K562 (cell line): ENCODE data around the gene PLCL2.

Experiments used
- CBX5 ChIP-seq: IDR thresholded peaks from 2 replicates; pipeline ENCODE4 v1.6.1; 2014; ENCODE audit warnings: low read depth, borderline replicate concordance
- CTCF ChIP-seq, 3 experiments: IDR thresholded peaks in 2 of 3; conservative IDR thresholded peaks in 1 of 3; 2 replicates each; pipeline ENCODE4 v1.5.1; 2011 to 2012; ENCODE audit warnings: low read length in 3 of 3, mild to moderate bottlenecking in 3 of 3, control low read depth in 2 of 3, improper control_type of control experiment in 1 of 3, inconsistent platforms in 1 of 3, low read depth in 1 of 3, mixed read lengths in 1 of 3, moderate library complexity in 1 of 3; ENCODE audit not compliant: insufficient read depth in 2 of 3
- ETS2 ChIP-seq: IDR thresholded peaks from 2 replicates; pipeline ENCODE4 v1.6.1; 2016; ENCODE audit warnings: borderline replicate concordance, missing genetic modification characterization, mild to moderate bottlenecking, moderate library complexity, missing compliant biosample characterization; ENCODE audit not compliant: poor library complexity, severe bottlenecking
- FOXM1 ChIP-seq, 2 experiments: fragments of 450-650 bp in 1 of 2; sonication (generic) in 1 of 2; formaldehyde crosslinking in 1 of 2; IDR thresholded peaks; 2 replicates each; pipeline versions ENCODE4 v1.6.1 to v1.9.0; 2017 to 2022; ENCODE audit warnings: low read depth in 2 of 2, mild to moderate bottlenecking in 2 of 2, missing genetic modification reagents in 1 of 2, moderate library complexity in 1 of 2
- HMGXB4 ChIP-seq: sonication (generic); formaldehyde crosslinking; IDR thresholded peaks from 2 replicates; pipeline ENCODE4 v1.8.1; 2023; ENCODE audit warnings: mild to moderate bottlenecking, missing genetic modification reagents
- HNRNPL ChIP-seq: fragments of 200-400 bp; formaldehyde crosslinking; IDR thresholded peaks from 2 replicates; pipeline ENCODE4 v1.6.1; 2017; ENCODE audit warnings: low read depth, mild to moderate bottlenecking, low read length
- MAX ChIP-seq: sonication (generic); formaldehyde crosslinking; IDR thresholded peaks from 2 replicates; pipeline ENCODE4 v1.9.0; 2022; ENCODE audit warnings: mild to moderate bottlenecking, missing genetic modification reagents
- TGIF2 ChIP-seq: sonication (generic); formaldehyde crosslinking; IDR thresholded peaks from 2 replicates; pipeline ENCODE4 v1.8.1; 2022; ENCODE audit warnings: mild to moderate bottlenecking, missing genetic modification reagents, moderate library complexity
- TSHZ1 ChIP-seq: fragments of 250-450 bp; sonication (Bioruptor Pico); IDR thresholded peaks from 2 replicates; pipeline ENCODE4 v1.4.0; 2020; ENCODE audit warnings: mild to moderate bottlenecking, moderate library complexity
- ZBTB33 ChIP-seq: sonication (generic); formaldehyde crosslinking; IDR thresholded peaks from 2 replicates; pipeline ENCODE4 v1.8.1; 2023; ENCODE audit warnings: mild to moderate bottlenecking, missing genetic modification reagents
- ZNF274 ChIP-seq: IDR thresholded peaks from 2 replicates; pipeline ENCODE4 v1.6.1; 2011; ENCODE audit warnings: low read depth, mild to moderate bottlenecking, low read length, moderate library complexity, borderline replicate concordance
- ZNF717 ChIP-seq: fragments of 250-450 bp; sonication (Bioruptor Pico); IDR thresholded peaks from 2 replicates; pipeline ENCODE4 v1.5.0; 2021

- TF ChIP-seq HNRNPL (no peak), TSHZ1 (CRISPR knock-in tag) (no peak), ZNF274 (no peak), MAX (no peak), TGIF2 (CRISPR knock-in tag) (no peak), CTCF (IDR thresholded peaks at IDR 0.05 in 2 of 3, conservative IDR thresholded peaks at IDR 0.05 in 1 of 3; ENCODE audit: insufficient read depth in 2 of 3, low read depth in 1 of 3, low read length in 3 of 3) (no peak), HMGXB4 (CRISPR knock-in tag) (no peak), CBX5 (no peak), FOXM1 (IDR thresholded peaks at IDR 0.05; ENCODE audit: low read depth) (no peak), FOXM1 (CRISPR knock-in tag; IDR thresholded peaks at IDR 0.05; ENCODE audit: low read depth) (no peak), ZBTB33 (CRISPR knock-in tag) (no peak), ETS2 (tag) (no peak), ZNF717 (CRISPR knock-in tag) (no peak)
Observed at GRCh38 chr3:16943857-16944256, 59.1 kb downstream of the PLCL2 start.
